Activated CD8-positive, alpha-beta memory T cell treated with anti-CD3 and anti-CD28 coated beads for 48 hours (primary cell): ENCODE data around the gene CGB2.

Experiments used
- DNase-seq, 3 experiments: peaks; one replicate each; pipeline ENCODE4 v3.0.0-alpha.2; 2020; ENCODE audit warnings: low read depth in 2 of 3, low spot score in 2 of 3

Gene CGB2

GRCh38 chr19:49031642-49032301, at the start of gene CGB2:
Gene CGB2, plus strand, starts transcription at chr19:49031890. Its CDS starts 206 bp downstream, at chr19:49032096.
- peak; percentile 71 to 93 (median 82) for DNase-seq

- DNase-seq = no peak
Measured at GRCh38 chr19:48982280-48982679, 49.4 kb upstream of the CGB2 start.

- no peak for DNase-seq
Measured at GRCh38 chr19:48985711-48986110, 46.0 kb upstream of the CGB2 start.

- no peak for DNase-seq
Measured at GRCh38 chr19:48986211-48986610, 45.5 kb upstream of the CGB2 start.

- no peak for DNase-seq
Measured at GRCh38 chr19:48987323-48987722, 44.4 kb upstream of the CGB2 start.

GRCh38 chr19:48988286-48988685, 43.4 kb upstream of the CGB2 start:
- no peak for DNase-seq

- DNase-seq = no peak
Measured at GRCh38 chr19:48988860-48989259, 42.8 kb upstream of the CGB2 start.

- no peak for DNase-seq
Measured at GRCh38 chr19:48989701-48990291, 41.9 kb upstream of the CGB2 start.

- DNase-seq = no peak
Measured at GRCh38 chr19:48990400-48990799, 41.3 kb upstream of the CGB2 start.

- no peak for DNase-seq
Measured at GRCh38 chr19:48991011-48991609, 40.6 kb upstream of the CGB2 start.

- DNase-seq = no peak
Measured at GRCh38 chr19:48991873-48992580, 39.7 kb upstream of the CGB2 start.

- no peak for DNase-seq
Measured at GRCh38 chr19:48992581-48993174, 39.0 kb upstream of the CGB2 start.

- DNase-seq = peak; percentile 97 to 99 (median 98)
Measured at GRCh38 chr19:48993175-48994034, 38.3 kb upstream of the CGB2 start, which contains the start of the genes GYS1 and RUVBL2. Gene GYS1, minus strand, starts transcription at chr19:48993309. Its CDS starts 197 bp downstream, at chr19:48993112. Gene RUVBL2, plus strand, starts transcription at chr19:48993887. Its CDS starts 25 bp downstream, at chr19:48993912.

GRCh38 chr19:48994035-48994386, 37.7 kb upstream of the CGB2 start:
- no peak for DNase-seq

- DNase-seq = no peak
Measured at GRCh38 chr19:48997972-48998371, 33.7 kb upstream of the CGB2 start.

GRCh38 chr19:48999481-49000325, 32.0 kb upstream of the CGB2 start:
- DNase-seq = peak in 1 of 3 experiments; percentile 49

GRCh38 chr19:49004133-49004532, 27.6 kb upstream of the CGB2 start:
- DNase-seq = no peak

- no peak for DNase-seq
Measured at GRCh38 chr19:49004964-49005614, 26.6 kb upstream of the CGB2 start.

- DNase-seq = no peak
Measured at GRCh38 chr19:49006905-49007304, 24.8 kb upstream of the CGB2 start.
